Transverse colon (tissue), 4 donors: ENCODE results near the gene PROX2.

ENCODE experiments used
- POLR2AphosphoS5 ChIP-seq, 3 donors: sonication (generic); formaldehyde crosslinking; IDR thresholded peaks; one replicate each; pipeline ENCODE4 v1.6.1; 2016; ENCODE audit warnings: antibody characterized with exemption in 3 of 3
- TF ChIP-seq, protein P1 (sequence below), 5 experiments: fragments of 200-600 bp in 3 of 5; fragments of 450-650 bp in 2 of 5; sonication (generic) in 3 of 5; IDR thresholded peaks; 1 replicate in 2 of 5; 2 replicates in 3 of 5; pipeline ENCODE4 v1.5.1; 2016 to 2017; ENCODE audit warnings: antibody characterized with exemption in 5 of 5, inconsistent platforms in 3 of 5, mild to moderate bottlenecking in 2 of 5, moderate library complexity in 1 of 5

DNA sequence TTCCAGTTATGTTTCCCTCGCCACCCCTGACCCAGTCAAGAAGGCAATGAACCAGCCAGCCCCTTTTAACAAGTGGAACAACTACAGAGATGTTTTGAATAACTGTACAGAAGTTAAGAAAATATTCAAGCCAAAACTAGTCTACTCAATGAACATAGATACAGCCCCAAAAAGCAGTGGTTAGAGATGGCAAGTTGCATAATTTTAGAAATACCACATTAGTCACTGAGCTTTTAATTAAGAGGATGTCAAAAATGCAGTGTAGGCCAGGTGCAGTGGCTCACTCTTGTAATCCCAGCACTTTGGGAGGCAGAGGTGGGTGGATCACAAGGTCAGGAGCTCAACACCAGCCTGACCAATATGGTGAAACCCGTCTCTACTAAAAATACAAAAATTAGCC, 27.2 kb downstream of the PROX2 start:
- TF ChIP-seq, protein P1, sequence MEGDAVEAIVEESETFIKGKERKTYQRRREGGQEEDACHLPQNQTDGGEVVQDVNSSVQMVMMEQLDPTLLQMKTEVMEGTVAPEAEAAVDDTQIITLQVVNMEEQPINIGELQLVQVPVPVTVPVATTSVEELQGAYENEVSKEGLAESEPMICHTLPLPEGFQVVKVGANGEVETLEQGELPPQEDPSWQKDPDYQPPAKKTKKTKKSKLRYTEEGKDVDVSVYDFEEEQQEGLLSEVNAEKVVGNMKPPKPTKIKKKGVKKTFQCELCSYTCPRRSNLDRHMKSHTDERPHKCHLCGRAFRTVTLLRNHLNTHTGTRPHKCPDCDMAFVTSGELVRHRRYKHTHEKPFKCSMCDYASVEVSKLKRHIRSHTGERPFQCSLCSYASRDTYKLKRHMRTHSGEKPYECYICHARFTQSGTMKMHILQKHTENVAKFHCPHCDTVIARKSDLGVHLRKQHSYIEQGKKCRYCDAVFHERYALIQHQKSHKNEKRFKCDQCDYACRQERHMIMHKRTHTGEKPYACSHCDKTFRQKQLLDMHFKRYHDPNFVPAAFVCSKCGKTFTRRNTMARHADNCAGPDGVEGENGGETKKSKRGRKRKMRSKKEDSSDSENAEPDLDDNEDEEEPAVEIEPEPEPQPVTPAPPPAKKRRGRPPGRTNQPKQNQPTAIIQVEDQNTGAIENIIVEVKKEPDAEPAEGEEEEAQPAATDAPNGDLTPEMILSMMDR (IDR thresholded peaks at IDR 0.05): no peak
- no peak for TF ChIP-seq POLR2AphosphoS5 (IDR thresholded peaks at IDR 0.05)
